Lung (tissue), 12 donors: Measurements from ENCODE around the gene BTBD2. TPM values are rescaled to one million over a fixed set of nuclear protein-coding genes. Genes with fewer than 3 reads are reported as not detected.

ENCODE experiments used
- ATAC-seq: fragments of 200-7000 bp; cut with Tn5 transposase; one replicate; pipeline ENCODE4 v1.9.1; 2020; ENCODE audit warnings: moderate number of reproducible peaks; ENCODE audit not compliant: insufficient read depth, low FRiP score
- DNase-seq, 3 donors: peaks; one replicate each; pipeline ENCODE4 v3.0.0-alpha.2; 2013 to 2017
- H3K27ac ChIP-seq, 2 donors: one replicate each; pipeline ENCODE4 v1.5.1; 2013; ENCODE audit warnings: mild to moderate bottlenecking in 2 of 2, moderate library complexity in 2 of 2, control low read depth in 1 of 2, inconsistent platforms in 1 of 2, low read depth in 1 of 2, low read length in 1 of 2
- H3K27me3 ChIP-seq, 3 donors: one replicate each; pipeline ENCODE4 v1.5.1; 2013; ENCODE audit warnings: low read length in 2 of 3; ENCODE audit not compliant: control insufficient read depth in 3 of 3, insufficient read depth in 3 of 3
- H3K36me3 ChIP-seq, 4 donors: one replicate each; pipeline ENCODE4 v1.5.1; 2013; ENCODE audit warnings: low read length in 4 of 4, mild to moderate bottlenecking in 1 of 4, moderate library complexity in 1 of 4; ENCODE audit not compliant: control insufficient read depth in 4 of 4, insufficient read depth in 4 of 4
- H3K4me1 ChIP-seq, 5 donors: one replicate each; pipeline ENCODE4 v1.5.1; 2013; ENCODE audit warnings: low read length in 5 of 5, mild to moderate bottlenecking in 2 of 5, moderate library complexity in 1 of 5; ENCODE audit not compliant: control insufficient read depth in 5 of 5, insufficient read depth in 5 of 5
- H3K4me3 ChIP-seq: one replicate; pipeline ENCODE4 v1.5.1; 2013; ENCODE audit warnings: mild to moderate bottlenecking, control low read depth, moderate library complexity
- H3K9ac ChIP-seq, 2 donors: one replicate each; pipeline ENCODE4 v1.5.1; 2013; ENCODE audit warnings: low read length in 2 of 2, control low read depth in 1 of 2; ENCODE audit not compliant: insufficient read depth in 1 of 2
- H3K9me3 ChIP-seq, 4 donors: one replicate each; pipeline ENCODE4 v1.5.1; 2013; ENCODE audit warnings: low read length in 3 of 4, mild to moderate bottlenecking in 1 of 4, moderate library complexity in 1 of 4; ENCODE audit not compliant: control insufficient read depth in 4 of 4, insufficient read depth in 3 of 4
- CTCF ChIP-seq: IDR thresholded peaks from 2 replicates; pipeline ENCODE4 v1.5.1; 2012; ENCODE audit warnings: mild to moderate bottlenecking; ENCODE audit errors: control extremely low read depth, extremely low read depth
- WGBS, 2 donors: extraction: QIAGEN DNeasy Blood & Tissue Kit; methylation state at CpG; one replicate each; pipeline ENCODE4 v1.1.7; 2013; 5-methylcytosine and 5-hydroxymethylcytosine counted together
- polyA plus RNA-seq, 2 donors: library from polyadenylated mRNA; stranded (reverse); fragments of 200-250 nt; gene quantifications; one replicate each; pipeline ENCODE4 v1.2.1, GENCODE V29; 2013
- total RNA-seq, 2 donors: library from RNA; depleted of rRNA in 1 of 2; stranded (reverse); fragments of >200 nt in 1 of 2; gene quantifications; one replicate each; pipeline ENCODE4 v1.2.1, GENCODE V29; 2014 to 2021
- donor health status: control.
- donor health status: control.
- donor health status: Bipolar disorder and iron deficiency.
- donor health status: healthy.
- donor health status: DM: yes; HTN: yes; CAD: no.

The BTBD2 gene
- total and polyA plus RNA-seq, 4 donors: 35.5 to 62.3 (median 44.8) TPM

DNA sequence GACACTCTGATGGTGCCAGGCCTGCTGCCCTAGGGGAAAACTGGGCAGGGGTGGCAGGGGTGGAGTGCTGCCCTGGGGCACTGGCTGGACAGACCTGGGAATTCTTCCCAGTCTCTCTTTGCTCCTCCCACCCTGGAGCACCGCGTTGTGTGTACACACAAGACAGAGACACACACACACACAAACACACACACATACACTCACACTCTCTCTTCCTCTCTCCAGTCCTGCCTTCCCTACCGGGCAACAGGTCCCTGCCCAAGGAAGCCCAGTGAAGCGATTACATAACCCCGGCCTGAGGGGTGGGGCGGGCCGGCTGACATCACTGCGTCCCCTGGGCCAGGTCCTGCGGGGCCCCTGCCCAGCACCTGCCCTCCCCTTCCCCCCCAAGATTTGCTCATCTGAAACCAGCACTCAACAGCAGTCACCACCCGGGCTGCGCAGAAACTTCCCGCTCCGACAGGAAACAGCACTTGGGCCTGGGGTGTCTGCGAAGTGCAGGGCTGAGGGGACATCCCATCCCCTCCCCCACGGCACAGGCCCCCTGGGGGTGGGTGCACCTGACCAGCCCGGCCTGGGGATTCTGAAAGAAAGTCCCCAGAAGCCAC is 34.3 kb upstream of the BTBD2 start:
- TF ChIP-seq CTCF: no peak
- WGBS, 2 donors: 0 to 1% methylated on average over 16 of the region's 16 CpGs
- no peaks in the 10 kb centered on the region for H3K27me3 ChIP-seq
- peak overlapping the region; percentile 89 for H3K4me3 ChIP-seq
- DNase-seq: peak; percentile 64 to 73 (median 64)
- peak overlapping the region; percentile 82 to 96 for H3K27ac ChIP-seq
- peaks cover 10 to 59% (median 24%) of the 10 kb centered on the region in 5 donors for H3K4me1 ChIP-seq
- H3K36me3 ChIP-seq: peaks cover 0 to 39% (median 8%) of the 10 kb centered on the region in 4 donors
- H3K9ac ChIP-seq: peak overlapping the region; percentile 37 to 75
- no peaks in the 10 kb centered on the region for H3K9me3 ChIP-seq
- ATAC-seq: peak; percentile 31

GRCh38 chr19:2048959-2049740 is 33.6 kb upstream of the BTBD2 start:
- ATAC-seq (peak; percentile 0), DNase-seq (no peak)
- Histone ChIP-seq H3K36me3 (peaks cover 0 to 46% (median 8%) of the 10 kb centered on the region in 4 donors), H3K4me1 (peaks cover 10 to 63% (median 24%) of the 10 kb centered on the region in 5 donors), H3K9me3 (no peaks in the 10 kb centered on the region), H3K9ac (peak overlapping the region in 1 of 2 donors; percentile 75), H3K27me3 (no peaks in the 10 kb centered on the region), H3K4me3 (peak overlapping the region; percentile 89), H3K27ac (peak overlapping the region; percentile 82 to 96)
- 45 to 69% methylated on average over 27 of the region's 27 CpGs for WGBS, 2 donors
- no peak for TF ChIP-seq CTCF

- Histone ChIP-seq H3K36me3 (peaks cover 0 to 49% (median 8%) of the 10 kb centered on the region in 4 donors), H3K4me1 (peaks cover 7 to 63% (median 26%) of the 10 kb centered on the region in 5 donors), H3K9ac (no peak overlapping the region), H3K9me3 (no peaks in the 10 kb centered on the region), H3K27me3 (no peaks in the 10 kb centered on the region), H3K27ac (peak overlapping the region; percentile 82 to 96), H3K4me3 (peak overlapping the region; percentile 89)
- TF ChIP-seq CTCF: no peak
- WGBS, 2 donors: 70 to 83% methylated on average over 17 of the region's 17 CpGs
- DNase-seq (no peak), ATAC-seq (no peak)
Observed at GRCh38 chr19:2048104-2048958, 32.8 kb upstream of the BTBD2 start.
